ENCODE measurements around the gene MARCO.

MARCO gene

GRCh38 chr2:119005051-119005450 is 63.1 kb downstream of the MARCO start:
- Histone ChIP-seq H3K9ac (ENCODE audit: insufficient read length, low read depth) (no peak overlapping the region), H3K9me3 (ENCODE audit: insufficient read depth, low read length) (peaks cover 29% of the 10 kb centered on the region), H3K36me3 (ENCODE audit: insufficient read depth, insufficient read length, low read length) (no peaks in the 10 kb centered on the region), H3K4me1 (ENCODE audit: insufficient read depth, insufficient read length) (no peaks in the 10 kb centered on the region), H3K4me3 (ENCODE audit: insufficient read length, low read depth) (no peak overlapping the region), H3K27me3 (ENCODE audit: insufficient read depth, insufficient read length) (peaks cover 5% of the 10 kb centered on the region)
- DNase-seq (ENCODE audit: low read depth, low spot score), result no peak
- no peak for TF ChIP-seq ZNF274 (IDR thresholded peaks at IDR 0.05; ENCODE audit: low read depth, low read length)
- no peak for TF ChIP-seq YY1 (IDR thresholded peaks at IDR 0.05; ENCODE audit: insufficient read depth, insufficient read length)
- TF ChIP-seq SUZ12 (IDR thresholded peaks at IDR 0.05; ENCODE audit: extremely low read depth, insufficient read depth, insufficient read length), result no peak

- no peak for TF ChIP-seq SUZ12 (IDR thresholded peaks at IDR 0.05; ENCODE audit: extremely low read depth, insufficient read depth, insufficient read length)
- TF ChIP-seq YY1 (IDR thresholded peaks at IDR 0.05; ENCODE audit: insufficient read depth, insufficient read length), result no peak
- TF ChIP-seq ZNF274 (IDR thresholded peaks at IDR 0.05; ENCODE audit: low read depth, low read length), result no peak
- Histone ChIP-seq H3K9me3 (ENCODE audit: insufficient read depth, low read length) (peaks cover 29% of the 10 kb centered on the region), H3K4me3 (ENCODE audit: insufficient read length, low read depth) (no peak overlapping the region), H3K36me3 (ENCODE audit: insufficient read depth, insufficient read length, low read length) (no peaks in the 10 kb centered on the region), H3K4me1 (ENCODE audit: insufficient read depth, insufficient read length) (no peaks in the 10 kb centered on the region), H3K27me3 (ENCODE audit: insufficient read depth, insufficient read length) (peaks cover 10% of the 10 kb centered on the region), H3K9ac (ENCODE audit: insufficient read length, low read depth) (no peak overlapping the region)
- DNase-seq (ENCODE audit: low read depth, low spot score), result no peak
Measured at GRCh38 chr2:119005555-119005954, 63.6 kb downstream of the MARCO start.

GRCh38 chr2:119006441-119006840 is 64.4 kb downstream of the MARCO start:
- no peak for TF ChIP-seq SUZ12 (IDR thresholded peaks at IDR 0.05; ENCODE audit: extremely low read depth, insufficient read depth, insufficient read length)
- TF ChIP-seq YY1 (IDR thresholded peaks at IDR 0.05; ENCODE audit: insufficient read depth, insufficient read length), result no peak
- TF ChIP-seq ZNF274 (IDR thresholded peaks at IDR 0.05; ENCODE audit: low read depth, low read length), result no peak

GRCh38 chr2:119008108-119008507 is 66.1 kb downstream of the MARCO start:
- H3K4me3 ChIP-seq (ENCODE audit: insufficient read length, low read depth), result no peak overlapping the region
- H3K27me3 ChIP-seq (ENCODE audit: insufficient read depth, insufficient read length), result peaks cover 30% of the 10 kb centered on the region
- no peaks in the 10 kb centered on the region for H3K36me3 ChIP-seq (ENCODE audit: insufficient read depth, insufficient read length, low read length)
- DNase-seq (ENCODE audit: low read depth, low spot score), result peak; percentile 23
- TF ChIP-seq YY1 (IDR thresholded peaks at IDR 0.05; ENCODE audit: insufficient read depth, insufficient read length) (no peak), ZNF274 (IDR thresholded peaks at IDR 0.05; ENCODE audit: low read depth, low read length) (no peak), SUZ12 (IDR thresholded peaks at IDR 0.05; ENCODE audit: extremely low read depth, insufficient read depth, insufficient read length) (no peak)
- H3K9me3 ChIP-seq (ENCODE audit: insufficient read depth, low read length), result peaks cover 29% of the 10 kb centered on the region
- no peak overlapping the region for H3K9ac ChIP-seq (ENCODE audit: insufficient read length, low read depth)
- H3K4me1 ChIP-seq (ENCODE audit: insufficient read depth, insufficient read length), result no peaks in the 10 kb centered on the region

More at GRCh38 chr2:119006441-119006840, 64.4 kb downstream of the MARCO start:
- Histone ChIP-seq H3K4me3 (ENCODE audit: insufficient read length, low read depth) (no peak overlapping the region), H3K27me3 (ENCODE audit: insufficient read depth, insufficient read length) (peaks cover 18% of the 10 kb centered on the region), H3K9ac (ENCODE audit: insufficient read length, low read depth) (no peak overlapping the region), H3K9me3 (ENCODE audit: insufficient read depth, low read length) (peaks cover 29% of the 10 kb centered on the region), H3K4me1 (ENCODE audit: insufficient read depth, insufficient read length) (no peaks in the 10 kb centered on the region), H3K36me3 (ENCODE audit: insufficient read depth, insufficient read length, low read length) (no peaks in the 10 kb centered on the region)
- DNase-seq (ENCODE audit: low read depth, low spot score), result no peak

GRCh38 chr2:119009110-119009509 is 67.1 kb downstream of the MARCO start:
- Histone ChIP-seq H3K4me3 (ENCODE audit: insufficient read length, low read depth) (no peak overlapping the region), H3K4me1 (ENCODE audit: insufficient read depth, insufficient read length) (no peaks in the 10 kb centered on the region), H3K9ac (ENCODE audit: insufficient read length, low read depth) (no peak overlapping the region), H3K9me3 (ENCODE audit: insufficient read depth, low read length) (peaks cover 25% of the 10 kb centered on the region), H3K36me3 (ENCODE audit: insufficient read depth, insufficient read length, low read length) (no peaks in the 10 kb centered on the region), H3K27me3 (ENCODE audit: insufficient read depth, insufficient read length) (peaks cover 30% of the 10 kb centered on the region)
- TF ChIP-seq YY1 (IDR thresholded peaks at IDR 0.05; ENCODE audit: insufficient read depth, insufficient read length) (no peak), ZNF274 (IDR thresholded peaks at IDR 0.05; ENCODE audit: low read depth, low read length) (no peak), SUZ12 (IDR thresholded peaks at IDR 0.05; ENCODE audit: extremely low read depth, insufficient read depth, insufficient read length) (no peak)
- DNase-seq (ENCODE audit: low read depth, low spot score), result no peak

GRCh38 chr2:119010336-119010735 is 68.3 kb downstream of the MARCO start:
- DNase-seq (ENCODE audit: low read depth, low spot score), result no peak
- TF ChIP-seq ZNF274 (IDR thresholded peaks at IDR 0.05; ENCODE audit: low read depth, low read length) (no peak), SUZ12 (IDR thresholded peaks at IDR 0.05; ENCODE audit: extremely low read depth, insufficient read depth, insufficient read length) (no peak), YY1 (IDR thresholded peaks at IDR 0.05; ENCODE audit: insufficient read depth, insufficient read length) (no peak)
- no peaks in the 10 kb centered on the region for H3K36me3 ChIP-seq (ENCODE audit: insufficient read depth, insufficient read length, low read length)
- H3K9ac ChIP-seq (ENCODE audit: insufficient read length, low read depth), result no peak overlapping the region
- no peak overlapping the region for H3K4me3 ChIP-seq (ENCODE audit: insufficient read length, low read depth)
- H3K27me3 ChIP-seq (ENCODE audit: insufficient read depth, insufficient read length), result peaks cover 30% of the 10 kb centered on the region
- H3K4me1 ChIP-seq (ENCODE audit: insufficient read depth, insufficient read length), result no peaks in the 10 kb centered on the region
- H3K9me3 ChIP-seq (ENCODE audit: insufficient read depth, low read length), result peaks cover 13% of the 10 kb centered on the region; the same call in 1 of the 2 replicates

GRCh38 chr2:119011162-119011909 is 69.3 kb downstream of the MARCO start:
- Histone ChIP-seq H3K9me3 (ENCODE audit: insufficient read depth, low read length) (peaks cover 11% of the 10 kb centered on the region; the same call in 1 of the 2 replicates), H3K36me3 (ENCODE audit: insufficient read depth, insufficient read length, low read length) (no peaks in the 10 kb centered on the region), H3K4me3 (ENCODE audit: insufficient read length, low read depth) (no peak overlapping the region), H3K4me1 (ENCODE audit: insufficient read depth, insufficient read length) (no peaks in the 10 kb centered on the region), H3K27me3 (ENCODE audit: insufficient read depth, insufficient read length) (peaks cover 30% of the 10 kb centered on the region), H3K9ac (ENCODE audit: insufficient read length, low read depth) (peak overlapping the region; percentile 9)
- TF ChIP-seq YY1 (IDR thresholded peaks at IDR 0.05; ENCODE audit: insufficient read depth, insufficient read length) (no peak), ZNF274 (IDR thresholded peaks at IDR 0.05; ENCODE audit: low read depth, low read length) (no peak), SUZ12 (IDR thresholded peaks at IDR 0.05; ENCODE audit: extremely low read depth, insufficient read depth, insufficient read length) (no peak)
- DNase-seq (ENCODE audit: low read depth, low spot score), result peak; percentile 46

All from NT2/D1 (cell line).